Hepatocyte (in vitro differentiated cells): ENCODE data around the gene FHOD3. TPM values are rescaled to one million over a fixed set of nuclear protein-coding genes. Genes with fewer than 3 reads are reported as not detected.

Experiments
- DNase-seq: peaks from one replicate; pipeline ENCODE4 v3.0.0-alpha.2; 2016; ENCODE audit warnings: low spot score
- H2AFZ ChIP-seq: fragments of 200-600 bp; sonication (generic); 2 replicates; pipeline ENCODE4 v1.6.0; 2016; ENCODE audit warnings: antibody characterized with exemption, mild to moderate bottlenecking
- H3K27ac ChIP-seq: fragments of 200-600 bp; sonication (generic); 2 replicates; pipeline ENCODE4 v1.5.1; 2016; ENCODE audit warnings: mild to moderate bottlenecking
- H3K27me3 ChIP-seq: fragments of 200-600 bp; sonication (generic); 2 replicates; pipeline ENCODE4 v1.6.1; 2016
- H3K36me3 ChIP-seq: fragments of 200-600 bp; sonication (generic); replicated peaks from 2 replicates; pipeline ENCODE4 v1.5.1; 2016; ENCODE audit warnings: low read depth; ENCODE audit not compliant: insufficient read depth
- H3K4me1 ChIP-seq: fragments of 200-600 bp; sonication (generic); 2 replicates; pipeline ENCODE4 v1.5.1; 2016; ENCODE audit warnings: mild to moderate bottlenecking, moderate library complexity; ENCODE audit not compliant: insufficient read depth
- H3K4me2 ChIP-seq: fragments of 200-600 bp; sonication (generic); 2 replicates; pipeline ENCODE4 v1.6.0; 2016
- H3K4me3 ChIP-seq: fragments of 200-600 bp; sonication (generic); 2 replicates; pipeline ENCODE4 v1.5.1; 2016; ENCODE audit warnings: mild to moderate bottlenecking
- H3K79me2 ChIP-seq: fragments of 200-600 bp; sonication (generic); 2 replicates; pipeline ENCODE4 v1.6.0; 2017; ENCODE audit warnings: mild to moderate bottlenecking
- H3K9me2 ChIP-seq: fragments of 200-600 bp; sonication (generic); replicated peaks from 2 replicates; pipeline ENCODE4 v1.6.0; 2017; ENCODE audit warnings: mild to moderate bottlenecking; ENCODE audit not compliant: insufficient read depth
- H3K9me3 ChIP-seq: fragments of 200-600 bp; sonication (generic); 2 replicates; pipeline ENCODE4 v1.5.1; 2016; ENCODE audit warnings: low read depth, mild to moderate bottlenecking
- H4K20me1 ChIP-seq: fragments of 200-600 bp; sonication (generic); 2 replicates; pipeline ENCODE4 v1.6.0; 2016; ENCODE audit warnings: mild to moderate bottlenecking; ENCODE audit not compliant: insufficient read depth, poor library complexity, severe bottlenecking
- EZH2 ChIP-seq: fragments of 200-600 bp; sonication (generic); IDR thresholded peaks from 2 replicates; pipeline ENCODE4 v1.6.1; 2016; ENCODE audit warnings: antibody characterized with exemption, mild to moderate bottlenecking, borderline replicate concordance
- EZH2phosphoT487 ChIP-seq: fragments of 200-600 bp; sonication (generic); IDR thresholded peaks from one replicate; pipeline ENCODE4 v1.6.1; 2018; ENCODE audit warnings: antibody characterized with exemption, mild to moderate bottlenecking, low read depth, moderate library complexity; ENCODE audit not compliant: unreplicated experiment, severe bottlenecking
- WGBS: methylation state at CpG from one replicate; pipeline ENCODE4 v1.1.6; 2016; ENCODE audit warnings: low lambda C conversion rate; ENCODE audit errors: missing lambda C conversion rate; 5-methylcytosine and 5-hydroxymethylcytosine counted together
- polyA plus RNA-seq: library from polyadenylated mRNA; unstranded; fragments of >200 nt; fragmentation: Nextera tagmentation; extraction: Ambion mirVana; gene quantifications from 2 replicates; pipeline ENCODE4 v1.2.1, GENCODE V29; 2016
- total RNA-seq: library from RNA; depleted of rRNA; stranded (reverse); fragments of >200 nt; gene quantifications from 2 replicates; pipeline ENCODE4 v1.2.3, GENCODE V29; 2014
- TF ChIP-seq, protein P1 (sequence below): fragments of 200-600 bp; sonication (generic); IDR thresholded peaks from 2 replicates; pipeline ENCODE4 v1.5.1; 2016; ENCODE audit warnings: antibody characterized with exemption, mild to moderate bottlenecking; ENCODE audit not compliant: poor library complexity

Gene FHOD3
- total and polyA plus RNA-seq, 2 experiments from 2014 or later = 1.7 to 2.7 TPM

DNA sequence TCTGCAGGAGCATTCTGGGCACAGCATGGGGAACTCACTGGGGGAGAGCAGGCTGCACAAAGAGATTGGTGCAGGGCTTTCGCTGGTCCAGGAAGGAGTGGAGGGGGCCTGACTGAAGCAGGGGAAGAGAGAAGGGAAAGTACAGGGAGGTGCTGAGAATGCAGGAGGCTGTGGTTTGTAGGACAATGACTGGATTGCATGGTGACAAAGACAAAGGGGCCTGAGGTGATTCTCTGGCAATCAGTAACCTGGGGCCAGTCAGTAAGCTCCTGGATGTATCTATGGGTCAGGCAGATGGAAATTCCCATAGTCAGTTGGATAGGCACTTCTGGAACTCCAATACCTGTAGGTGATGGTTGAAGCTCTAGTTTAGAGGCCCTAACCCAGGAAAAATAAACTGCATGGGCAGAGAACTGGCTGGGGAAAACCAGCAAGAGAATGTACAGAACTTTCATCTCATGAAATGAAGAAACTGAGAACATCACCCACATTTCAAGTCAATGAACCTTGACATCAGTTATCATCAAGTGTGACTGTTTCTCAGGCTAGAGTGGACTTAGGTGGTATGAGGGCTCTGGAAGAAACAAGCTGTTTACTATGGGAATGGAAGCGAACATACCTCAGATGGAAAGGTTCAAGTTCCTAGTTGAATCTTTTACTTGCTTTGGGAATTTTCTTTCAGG is 338.0 kb downstream of the FHOD3 start:
- Histone ChIP-seq H3K36me3 (no peaks in the 10 kb centered on the region), H3K4me1 (peaks cover 3% of the 10 kb centered on the region), H3K27ac (no peak overlapping the region), H3K9me2 (no peaks in the 10 kb centered on the region), H3K9me3 (no peaks in the 10 kb centered on the region), H3K79me2 (no peaks in the 10 kb centered on the region), H2AFZ (no peak overlapping the region), H4K20me1 (no peaks in the 10 kb centered on the region), H3K4me2 (no peak overlapping the region), H3K27me3 (no peaks in the 10 kb centered on the region), H3K4me3 (no peak overlapping the region)
- no peak for DNase-seq
- 90% methylated on average over 2 of the region's 2 CpGs for WGBS
- TF ChIP-seq EZH2 (no peak), EZH2phosphoT487 (no peak)
- TF ChIP-seq, protein P1, sequence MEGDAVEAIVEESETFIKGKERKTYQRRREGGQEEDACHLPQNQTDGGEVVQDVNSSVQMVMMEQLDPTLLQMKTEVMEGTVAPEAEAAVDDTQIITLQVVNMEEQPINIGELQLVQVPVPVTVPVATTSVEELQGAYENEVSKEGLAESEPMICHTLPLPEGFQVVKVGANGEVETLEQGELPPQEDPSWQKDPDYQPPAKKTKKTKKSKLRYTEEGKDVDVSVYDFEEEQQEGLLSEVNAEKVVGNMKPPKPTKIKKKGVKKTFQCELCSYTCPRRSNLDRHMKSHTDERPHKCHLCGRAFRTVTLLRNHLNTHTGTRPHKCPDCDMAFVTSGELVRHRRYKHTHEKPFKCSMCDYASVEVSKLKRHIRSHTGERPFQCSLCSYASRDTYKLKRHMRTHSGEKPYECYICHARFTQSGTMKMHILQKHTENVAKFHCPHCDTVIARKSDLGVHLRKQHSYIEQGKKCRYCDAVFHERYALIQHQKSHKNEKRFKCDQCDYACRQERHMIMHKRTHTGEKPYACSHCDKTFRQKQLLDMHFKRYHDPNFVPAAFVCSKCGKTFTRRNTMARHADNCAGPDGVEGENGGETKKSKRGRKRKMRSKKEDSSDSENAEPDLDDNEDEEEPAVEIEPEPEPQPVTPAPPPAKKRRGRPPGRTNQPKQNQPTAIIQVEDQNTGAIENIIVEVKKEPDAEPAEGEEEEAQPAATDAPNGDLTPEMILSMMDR = no peak

DNA sequence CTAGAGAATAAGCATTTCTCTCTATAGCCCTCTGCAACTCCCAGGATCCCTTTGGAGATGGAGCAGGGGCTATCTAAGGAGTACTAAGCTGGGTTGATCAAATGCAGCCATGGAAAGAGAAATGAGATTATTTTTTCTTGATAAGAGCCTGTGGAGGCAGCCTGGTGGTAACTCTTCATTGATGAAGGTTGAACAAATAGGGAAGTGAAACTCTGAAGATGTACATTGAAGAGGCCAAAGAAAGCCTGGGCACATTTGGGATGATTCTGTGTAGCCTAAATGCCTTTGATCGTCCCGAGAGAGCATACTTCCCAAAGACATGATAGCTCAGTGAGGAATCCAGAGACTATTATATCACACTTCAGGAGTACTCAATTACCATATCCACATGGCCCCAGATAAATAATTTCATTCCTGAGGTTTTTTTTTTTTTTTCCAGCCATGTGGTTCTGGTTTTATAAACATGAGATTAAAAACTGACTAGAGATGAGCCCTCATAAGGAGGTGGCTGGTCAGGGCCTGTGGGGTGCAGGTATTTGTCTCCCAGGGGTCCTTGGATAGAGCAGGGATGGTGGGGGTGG is 338.8 kb downstream of the FHOD3 start:
- no peaks in the 10 kb centered on the region for H3K79me2 ChIP-seq
- DNase-seq = no peak
- TF ChIP-seq EZH2 (no peak), EZH2phosphoT487 (no peak)
- TF ChIP-seq, protein P1 = no peak
- H2AFZ ChIP-seq = no peak overlapping the region
- 85% methylated on average over 2 of the region's 2 CpGs for WGBS
- H3K4me2 ChIP-seq = no peak overlapping the region
- peaks cover 8% of the 10 kb centered on the region for H3K4me1 ChIP-seq
- H3K27me3 ChIP-seq = no peaks in the 10 kb centered on the region
- H3K9me3 ChIP-seq = no peaks in the 10 kb centered on the region
- no peak overlapping the region for H3K27ac ChIP-seq
- no peak overlapping the region for H3K4me3 ChIP-seq
- no peaks in the 10 kb centered on the region for H3K9me2 ChIP-seq
- H4K20me1 ChIP-seq = no peaks in the 10 kb centered on the region
- H3K36me3 ChIP-seq = no peaks in the 10 kb centered on the region

DNA sequence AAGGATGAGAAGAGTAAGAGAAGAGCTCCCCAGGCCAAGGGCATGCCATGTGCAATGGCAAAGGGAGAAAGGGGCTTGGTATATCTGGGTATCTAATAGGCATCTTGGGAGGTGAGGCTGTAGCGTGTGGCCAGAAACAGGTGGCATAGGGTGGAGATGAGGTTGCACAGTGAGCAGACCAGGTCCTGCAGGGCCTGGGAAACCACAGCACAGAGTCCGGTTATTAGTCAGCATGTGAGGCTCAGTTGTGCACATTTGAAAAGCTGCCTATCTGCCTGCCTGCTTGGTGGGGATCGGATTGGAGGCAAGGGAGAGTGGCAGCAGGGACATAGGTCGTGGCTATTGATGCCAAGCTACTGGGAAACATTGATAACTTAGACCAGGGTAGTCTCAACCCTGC is 340.7 kb downstream of the FHOD3 start:
- 93% methylated on average over 4 of the region's 4 CpGs for WGBS
- Histone ChIP-seq H3K4me3 (no peak overlapping the region), H4K20me1 (no peaks in the 10 kb centered on the region), H3K36me3 (no peaks in the 10 kb centered on the region), H3K4me2 (no peak overlapping the region), H3K9me2 (no peaks in the 10 kb centered on the region), H3K4me1 (peaks cover 8% of the 10 kb centered on the region), H3K27ac (no peak overlapping the region), H2AFZ (no peak overlapping the region), H3K79me2 (no peaks in the 10 kb centered on the region), H3K27me3 (no peaks in the 10 kb centered on the region), H3K9me3 (no peaks in the 10 kb centered on the region)
- TF ChIP-seq EZH2 (no peak), EZH2phosphoT487 (no peak)
- TF ChIP-seq, protein P1 = no peak
- DNase-seq = no peak
